Gastroesophageal sphincter (tissue), 4 donors: ENCODE measurements around the gene DCLK1. TPM values are rescaled to one million over a fixed set of nuclear protein-coding genes. Genes with fewer than 3 reads are reported as not detected.
"Not testable (repeated sequence)": the region's sequence is repeated elsewhere in the genome, so short reads cannot be mapped to it uniquely, and the experiment has no call there.

Source experiments
- ATAC-seq: fragments of 150-250 bp; one replicate; pipeline ENCODE4 v1.9.1; 2016; ENCODE audit warnings: mild to moderate bottlenecking, moderate library complexity
- H3K27ac ChIP-seq, 4 donors: fragments of 200-600 bp; sonication (generic) in 3 of 4; 1 replicate in 3 of 4; 2 replicates in 1 of 4; pipeline ENCODE4 v1.5.1; 2016 to 2019
- H3K27me3 ChIP-seq: fragments of 200-600 bp; sonication (generic); one replicate; pipeline ENCODE4 v1.5.1; 2019
- H3K36me3 ChIP-seq, 2 donors: fragments of 200-600 bp; sonication (generic); one replicate each; pipeline ENCODE4 v1.5.1; 2019; ENCODE audit warnings: control low read depth in 1 of 2
- H3K4me1 ChIP-seq, 3 donors: fragments of 200-600 bp; sonication (generic); 1 replicate in 2 of 3; 2 replicates in 1 of 3; pipeline ENCODE4 v1.5.1; 2016 to 2019; ENCODE audit warnings: control low read depth in 2 of 3
- H3K4me3 ChIP-seq, 2 donors: fragments of 200-600 bp; sonication (generic); one replicate each; pipeline ENCODE4 v1.5.1; 2019; ENCODE audit warnings: mild to moderate bottlenecking in 1 of 2, moderate library complexity in 1 of 2
- H3K9me3 ChIP-seq, 3 donors: fragments of 200-600 bp; sonication (generic); one replicate each; pipeline ENCODE4 v1.5.1; 2017 to 2019; ENCODE audit warnings: control low read depth in 2 of 3
- CTCF ChIP-seq, 4 experiments: fragments of 200-600 bp in 2 of 4; fragments of 450-650 bp in 2 of 4; sonication (generic) in 1 of 4; IDR thresholded peaks; one replicate each; pipeline ENCODE4 v1.5.1; 2017 to 2019; ENCODE audit warnings: antibody characterized with exemption in 4 of 4, mild to moderate bottlenecking in 2 of 4, moderate library complexity in 2 of 4
- EP300 ChIP-seq: sonication (generic); formaldehyde crosslinking; IDR thresholded peaks from one replicate; pipeline ENCODE4 v1.6.1; 2017; ENCODE audit warnings: antibody characterized with exemption, mild to moderate bottlenecking
- POLR2A ChIP-seq, 2 donors: fragments of 450-650 bp; IDR thresholded peaks; one replicate each; pipeline ENCODE4 v1.6.1; 2017; ENCODE audit warnings: antibody characterized with exemption in 2 of 2, mild to moderate bottlenecking in 2 of 2, moderate library complexity in 1 of 2
- POLR2AphosphoS5 ChIP-seq: sonication (generic); formaldehyde crosslinking; IDR thresholded peaks from one replicate; pipeline ENCODE4 v1.6.1; 2017; ENCODE audit warnings: antibody characterized with exemption
- WGBS, 2 donors: methylation state at CpG; one replicate each; pipeline ENCODE4 v1.1.5; 2018; ENCODE audit warnings: low coverage in 1 of 2; 5-methylcytosine and 5-hydroxymethylcytosine counted together
- total RNA-seq, 4 donors: library from RNA; depleted of rRNA; stranded (reverse); fragments of >200 nt; gene quantifications; one replicate each; pipeline ENCODE4 v1.1.0, GENCODE V29; 2016

Gene DCLK1
- total RNA-seq, 4 donors from 2014 or later = 26.9 to 68.3 (median 30.3) TPM

- Histone ChIP-seq H3K27me3 (no peaks in the 10 kb centered on the region), H3K27ac (no peak overlapping the region), H3K4me1 (peaks cover 0 to 8% (median 0%) of the 10 kb centered on the region in 3 donors), H3K4me3 (no peak overlapping the region), H3K36me3 (no peaks in the 10 kb centered on the region), H3K9me3 (no peaks in the 10 kb centered on the region)
- no peak for TF ChIP-seq CTCF (IDR thresholded peaks at IDR 0.05)
- no peak for TF ChIP-seq POLR2A (IDR thresholded peaks at IDR 0.05)
- no peak for TF ChIP-seq POLR2AphosphoS5
- TF ChIP-seq EP300 = no peak
- no peak for ATAC-seq
- 96 to 100% methylated on average over 2 of the region's 3 CpGs for WGBS, 2 donors
Measured at GRCh38 chr13:35984287-35984686, 146.9 kb downstream of the DCLK1 start.

GRCh38 chr13:35983703-35984102 lies 147.5 kb downstream of the DCLK1 start:
- H3K4me1 ChIP-seq = peaks cover 0 to 14% (median 0%) of the 10 kb centered on the region in 3 donors
- ATAC-seq, H3K27me3 ChIP-seq, H3K36me3 ChIP-seq, H3K9me3 ChIP-seq, H3K4me3 ChIP-seq, H3K27ac ChIP-seq: not testable (repeated sequence)
- WGBS, 2 donors = 58 to 86% methylated on average over 1 of the region's 1 CpG

- no peaks in the 10 kb centered on the region for H3K9me3 ChIP-seq
- no peaks in the 10 kb centered on the region for H3K36me3 ChIP-seq
- ATAC-seq = no peak
- H3K4me3 ChIP-seq = no peak overlapping the region
- no peak overlapping the region for H3K27ac ChIP-seq
- no peak for TF ChIP-seq POLR2AphosphoS5
- no peak for TF ChIP-seq EP300
- no peak for TF ChIP-seq POLR2A (IDR thresholded peaks at IDR 0.05)
- no peak for TF ChIP-seq CTCF (IDR thresholded peaks at IDR 0.05)
- H3K27me3 ChIP-seq = no peaks in the 10 kb centered on the region
- peaks cover 0 to 16% (median 0%) of the 10 kb centered on the region in 3 donors for H3K4me1 ChIP-seq
- no CpG with 5 or more reads among the region's 1 CpG for WGBS, 2 donors
Measured at GRCh38 chr13:35983206-35983605, 148.0 kb downstream of the DCLK1 start.

- ATAC-seq = peak; percentile 84
Measured at GRCh38 chr13:35979361-35979951, 151.7 kb downstream of the DCLK1 start.

GRCh38 chr13:35978607-35979316 lies 152.4 kb downstream of the DCLK1 start:
- no peaks in the 10 kb centered on the region for H3K9me3 ChIP-seq
- H3K4me1 ChIP-seq = peaks cover 0 to 16% (median 0%) of the 10 kb centered on the region in 3 donors
- no peaks in the 10 kb centered on the region for H3K36me3 ChIP-seq
- peak overlapping the region; percentile 61 to 73 (median 67) for H3K27ac ChIP-seq
- no peak overlapping the region for H3K4me3 ChIP-seq
- WGBS, 2 donors = 16 to 30% methylated on average over 7 to 8 of the region's 10 CpGs
- peak; percentile 77 to 94 (median 88) for TF ChIP-seq CTCF (IDR thresholded peaks at IDR 0.05)
- no peak for TF ChIP-seq POLR2A (IDR thresholded peaks at IDR 0.05)
- no peak for TF ChIP-seq EP300
- no peak for TF ChIP-seq POLR2AphosphoS5
- H3K27me3 ChIP-seq = no peaks in the 10 kb centered on the region
- peak; percentile 22 for ATAC-seq

More at GRCh38 chr13:35979361-35979951, 151.7 kb downstream of the DCLK1 start:
- H3K4me1 ChIP-seq = peaks cover 0 to 16% (median 0%) of the 10 kb centered on the region in 3 donors
- no peak overlapping the region for H3K4me3 ChIP-seq
- H3K9me3 ChIP-seq = no peaks in the 10 kb centered on the region
- 32 to 40% methylated on average over 8 of the region's 8 CpGs for WGBS, 2 donors
- no peaks in the 10 kb centered on the region for H3K27me3 ChIP-seq
- H3K36me3 ChIP-seq = no peaks in the 10 kb centered on the region
- H3K27ac ChIP-seq = peak overlapping the region; percentile 61 to 73 (median 67)
- TF ChIP-seq POLR2AphosphoS5 (peak; percentile 66), POLR2A (IDR thresholded peaks at IDR 0.05) (no peak), CTCF (IDR thresholded peaks at IDR 0.05) (no peak), EP300 (no peak)
